K562 (cell line): ENCODE results near the gene ARHGAP30. TPM values are rescaled to one million over a fixed set of nuclear protein-coding genes. Genes with fewer than 3 reads are reported as not detected.

Experiments used
- ATAC-seq: fragments of 200-7000 bp; cut with Tn5 transposase; 3 replicates; pipeline ENCODE4 v1.9.1; 2020; ENCODE audit warnings: moderate library complexity
- BruUV-seq: library from RNA; stranded (reverse); fragments of 400-500 nt; replicated peaks from 2 replicates; lab custom pipeline; 2021; lab: Mats Ljungman, UMichigan
- CTCF ChIA-PET: fragments of 300-600 bp; formaldehyde crosslinking; extraction: SDS; loops from one replicate; lab custom pipeline; 2021; ENCODE audit warnings: low intra/inter-chr PET ratio; lab: Yijun Ruan, JAX
- POLR2A ChIA-PET: fragments of 300-600, 350-650 bp; sonication (Branson Sonifier 250); formaldehyde crosslinking; extraction: SDS; loops from one replicate; lab custom pipeline; 2021; ENCODE audit warnings: antibody characterized with exemption, inconsistent platforms; lab: Yijun Ruan, JAX
- DNase-seq, 4 experiments: peaks; one replicate each; pipeline versions ENCODE4 v3.0.0 to v3.0.0-alpha.2; 2011 to 2018; ENCODE audit warnings: low spot score in 3 of 4, mixed read lengths in 3 of 4; ENCODE audit errors: extremely low read depth in 1 of 4
- FAIRE-seq: peaks from 2 replicates; lab custom pipeline; 2011; peaks lifted over from hg19 to GRCh38; lab: Jason Lieb, UNC
- H2AFZ ChIP-seq: 2 replicates; pipeline ENCODE4 v1.6.0; 2011; ENCODE audit warnings: low read depth, low read length, control low read depth, inconsistent platforms
- H3K27ac ChIP-seq: fragments of 200-600 bp; 3 replicates; pipeline ENCODE4 v1.8.0; 2011; ENCODE audit warnings: low read depth, mild to moderate bottlenecking, control low read depth, inconsistent platforms, low read length, moderate library complexity, mixed read lengths; ENCODE audit errors: extremely low read depth
- H3K27me3 ChIP-seq, 2 experiments: fragments of 300-600 bp in 1 of 2; 2 replicates in 1 of 2; 3 replicates in 1 of 2; pipeline versions ENCODE4 v1.6.0 to v1.8.0; 2011; ENCODE audit warnings: inconsistent platforms in 2 of 2, low read length in 2 of 2, mild to moderate bottlenecking in 1 of 2, mixed read lengths in 1 of 2, moderate library complexity in 1 of 2; ENCODE audit not compliant: control insufficient read depth in 2 of 2, insufficient read depth in 2 of 2
- H3K36me3 ChIP-seq: fragments of 300-600 bp; 3 replicates; pipeline ENCODE4 v1.8.0; 2011; ENCODE audit warnings: mild to moderate bottlenecking, low read length, inconsistent platforms; ENCODE audit not compliant: control insufficient read depth, insufficient read depth
- H3K4me1 ChIP-seq, 2 experiments: fragments of 200-600 bp in 1 of 2; replicated peaks in 1 of 2; 2 replicates in 1 of 2; 3 replicates in 1 of 2; pipeline versions ENCODE4 v1.5.1 to v1.8.0; 2011; ENCODE audit warnings: inconsistent platforms in 2 of 2, low read length in 2 of 2, mild to moderate bottlenecking in 1 of 2, mixed read lengths in 1 of 2, moderate library complexity in 1 of 2; ENCODE audit not compliant: control insufficient read depth in 2 of 2, insufficient read depth in 2 of 2
- H3K4me2 ChIP-seq: 2 replicates; pipeline ENCODE4 v1.6.1; 2011; ENCODE audit warnings: low read length, control low read depth, inconsistent platforms, mixed read lengths; ENCODE audit not compliant: insufficient read depth
- H3K4me3 ChIP-seq: fragments of 200-600 bp; sonication (generic), shearing (Covaris generic); 2 replicates; pipeline ENCODE4 v1.5.1; 2016; ENCODE audit warnings: control low read depth, inconsistent platforms
- H3K79me2 ChIP-seq: fragments of 200-600 bp; 3 replicates; pipeline ENCODE4 v1.8.0; 2011; ENCODE audit warnings: low read length, inconsistent platforms; ENCODE audit not compliant: control insufficient read depth, insufficient read depth
- H3K9ac ChIP-seq, 2 experiments: 2 replicates each; pipeline versions ENCODE4 v1.6.0 to v1.6.1; 2011; ENCODE audit warnings: low read depth in 2 of 2, low read length in 2 of 2, control low read depth in 1 of 2, inconsistent platforms in 1 of 2, mild to moderate bottlenecking in 1 of 2, mixed read lengths in 1 of 2; ENCODE audit not compliant: insufficient read depth in 1 of 2
- H3K9me1 ChIP-seq: one replicate; pipeline ENCODE4 v1.6.0; 2011; ENCODE audit warnings: inconsistent platforms, mild to moderate bottlenecking, low read length, moderate library complexity; ENCODE audit not compliant: control insufficient read depth, insufficient read depth
- H3K9me3 ChIP-seq: replicated peaks from 2 replicates; pipeline ENCODE4 v1.5.1; 2011; ENCODE audit warnings: low read depth, low read length, inconsistent platforms; ENCODE audit not compliant: control insufficient read depth, insufficient read depth
- H4K20me1 ChIP-seq: replicated peaks from 2 replicates; pipeline ENCODE4 v1.6.1; 2011; ENCODE audit warnings: low read length, inconsistent platforms, mixed read lengths; ENCODE audit not compliant: control insufficient read depth, insufficient read depth
- CEBPB ChIP-seq: fragments of 450-650 bp; IDR thresholded peaks from 2 replicates; pipeline ENCODE4 v1.6.1; 2016; ENCODE audit warnings: missing genetic modification characterization, missing compliant biosample characterization
- EGR1 ChIP-seq: fragments of 450-650 bp; conservative IDR thresholded peaks from 2 replicates; pipeline ENCODE4 v1.6.1; 2017; ENCODE audit warnings: mild to moderate bottlenecking
- HDAC2 ChIP-seq: fragments of 450-650 bp; IDR thresholded peaks from 2 replicates; pipeline ENCODE4 v1.6.1; 2016; ENCODE audit warnings: mild to moderate bottlenecking
- KDM1A ChIP-seq, 2 experiments: fragments of 450-650 bp; IDR thresholded peaks; 2 replicates each; pipeline ENCODE4 v1.6.1; 2016; ENCODE audit warnings: mild to moderate bottlenecking in 2 of 2
- MXD1 ChIP-seq: fragments of 250-450 bp; sonication (Bioruptor Pico); IDR thresholded peaks from 2 replicates; pipeline ENCODE4 v1.8.0; 2021; ENCODE audit warnings: borderline replicate concordance, mild to moderate bottlenecking, moderate library complexity; ENCODE audit not compliant: poor library complexity, severe bottlenecking
- MYC ChIP-seq, 2 experiments: fragments of 250-450 bp in 1 of 2; sonication (Bioruptor Pico) in 1 of 2; IDR thresholded peaks; 2 replicates each; pipeline versions ENCODE4 v1.5.1 to v1.6.1; 2012 to 2021; ENCODE audit warnings: low read depth in 2 of 2, borderline replicate concordance in 1 of 2, improper control_type of control experiment in 1 of 2, low read length in 1 of 2, mild to moderate bottlenecking in 1 of 2, moderate library complexity in 1 of 2
- NRF1 ChIP-seq, 2 experiments: fragments of 450-650 bp; IDR thresholded peaks in 1 of 2; conservative IDR thresholded peaks in 1 of 2; 2 replicates each; pipeline ENCODE4 v1.6.1; 2014; ENCODE audit warnings: mild to moderate bottlenecking in 2 of 2
- PTBP1 ChIP-seq: fragments of 200-400 bp; formaldehyde crosslinking; IDR thresholded peaks from 2 replicates; pipeline ENCODE4 v1.6.1; 2017; ENCODE audit warnings: low read depth, low read length
- TRIM25 ChIP-seq: fragments of 450-650 bp; IDR thresholded peaks from 2 replicates; pipeline ENCODE4 v1.7.0; 2016; ENCODE audit warnings: borderline replicate concordance
- USF2 ChIP-seq: sonication (generic); formaldehyde crosslinking; IDR thresholded peaks from 2 replicates; pipeline ENCODE4 v1.5.0; 2020; ENCODE audit warnings: missing genetic modification reagents
- ZFP36 ChIP-seq: fragments of 150-350 bp; IDR thresholded peaks from 2 replicates; pipeline ENCODE4 v1.6.1; 2018; ENCODE audit warnings: low read length, low read depth; ENCODE audit not compliant: partially characterized antibody
- ZFX ChIP-seq: sonication (generic); formaldehyde crosslinking; IDR thresholded peaks from 2 replicates; pipeline ENCODE4 v1.8.0; 2022; ENCODE audit warnings: mild to moderate bottlenecking, missing genetic modification reagents, moderate library complexity
- ZNF740 ChIP-seq, 3 experiments: fragments of 200-800 bp in 1 of 3; sonication (Bioruptor generic) in 1 of 3; sonication (generic) in 1 of 3; formaldehyde crosslinking in 1 of 3; IDR thresholded peaks; 2 replicates each; pipeline versions ENCODE4 v1.6.1 to v1.8.0; 2016 to 2022; ENCODE audit warnings: mild to moderate bottlenecking in 2 of 3, missing compliant biosample characterization in 2 of 3, missing genetic modification characterization in 2 of 3, missing genetic modification reagents in 1 of 3
- ZNF780A ChIP-seq: fragments of 250-450 bp; sonication (Bioruptor Pico); IDR thresholded peaks from 2 replicates; pipeline ENCODE4 v1.5.0; 2021; ENCODE audit warnings: mild to moderate bottlenecking
- WGBS: fragments of 100-300 bp; shearing (Covaris generic); methylation state at CpG from one replicate; pipeline ENCODE4 v1.1.6; 2016; ENCODE audit warnings: low coverage, mixed read lengths; ENCODE audit not compliant: insufficient coverage; ENCODE audit errors: missing lambda C conversion rate; 5-methylcytosine and 5-hydroxymethylcytosine counted together
- in situ Hi-C: fragments of 300-500 bp; cut with MboI; formaldehyde crosslinking; loops from 4 replicates; pipeline ENCODE4 v1.15.0; 2018; ENCODE audit warnings: inconsistent platforms, mixed read lengths
- intact Hi-C: fragments of 100-400 bp; cut with micrococcal nuclease; formaldehyde crosslinking; loops from 2 replicates; pipeline ENCODE4 v1.14.2; 2022
- polyA plus RNA-seq, 8 experiments: library from polyadenylated mRNA; depleted of rRNA in 4 of 8; stranded (reverse) in 5 of 8; unstranded in 3 of 8; fragments of >200 nt; fragmentation: Nextera tagmentation in 2 of 8; fragmentation: Illumina TruSeq in 1 of 8; extraction: Ambion mirVana in 2 of 8; extraction: Trizol in 1 of 8; gene quantifications; 2 replicates each; pipeline versions ENCODE4 v1.2.1 to v1.2.3, GENCODE V29; 2011 to 2014; ENCODE audit warnings: inconsistent platforms in 1 of 8, missing spikeins in 1 of 8
- total RNA-seq, 7 experiments: library from RNA; depleted of rRNA in 6 of 7; stranded (reverse); fragments of >200 nt in 6 of 7; fragmentation: Illumina TruSeq in 2 of 7; extraction: Trizol in 2 of 7; gene quantifications; 2 replicates each; pipeline versions ENCODE4 v1.2.1 to v1.2.3, GENCODE V29; 2011 to 2021; ENCODE audit warnings: low replicate concordance in 1 of 7

Gene ARHGAP30
- total and polyA plus RNA-seq, 9 of the 15 experiments (the other 6 are each of a cell fraction or from before 2014, with no cell fraction given), result 0.01 to 0.73 (median 0.12) TPM

GRCh38 chr1:161083748-161084596 lies 14.3 kb upstream of the ARHGAP30 start:
- H3K36me3 ChIP-seq, result no peaks in the 10 kb centered on the region
- no peak for ATAC-seq
- POLR2A ChIA-PET, result interaction anchor here (0.8 to 1.8 kb wide), 4 partner anchors 10 to 22 kb away, joined by 3 to 8 read pairs (median 4); no protein-coding TSS in a partner anchor
- peak overlapping the region; percentile 54; the same call in 2 of the 3 replicates for H3K27ac ChIP-seq
- peaks cover 12 to 18% of the 10 kb centered on the region in 2 experiments; a peak in 4 of 5 replicates for H3K4me1 ChIP-seq
- FAIRE-seq, result no peak
- BruUV-seq, result no TSS peak
- peak overlapping the region; percentile 91 for H2AFZ ChIP-seq
- H3K27me3 ChIP-seq, result no peaks in the 10 kb centered on the region
- no peak overlapping the region; the same call in 1 of the 2 replicates for H3K4me2 ChIP-seq
- no peak overlapping the region for H3K4me3 ChIP-seq
- H3K9me3 ChIP-seq, result no peaks in the 10 kb centered on the region
- DNase-seq, result no peak
- CTCF ChIA-PET, result no interaction called here
- H3K9ac ChIP-seq, result peak overlapping the region in 1 of 2 experiments; percentile 78; a peak in 3 of 4 replicates
- H4K20me1 ChIP-seq, result no peaks in the 10 kb centered on the region
- no peaks in the 10 kb centered on the region for H3K9me1 ChIP-seq
- 43% methylated on average over 10 of the region's 10 CpGs for WGBS
- in situ Hi-C loops, result loop anchor here (25.0 kb wide), 1 partner anchor 247 kb away; no protein-coding TSS in a partner anchor
- no peaks in the 10 kb centered on the region for H3K79me2 ChIP-seq
- intact Hi-C loops, result no loop called here
- TF ChIP-seq ZNF740 (CRISPR knock-in tag; IDR thresholded peaks at IDR 0.05) (0 out of 2 replicates have a peak, but pooled peaks have one; percentile 48), ZNF740 (tag; IDR thresholded peaks at IDR 0.05) (no peak), KDM1A (IDR thresholded peaks at IDR 0.05) (0 out of 4 replicates have a peak, but pooled peaks of 1 of the 2 experiments have one; percentile 25), ZFP36 (no peak), CEBPB (tag) (peak; percentile 62), ZFX (peak; percentile 4), PTBP1 (no peak), USF2 (CRISPR knock-in tag) (no peak), HDAC2 (peak; percentile 9; the same call in 1 of the 2 replicates), EGR1 (no peak), TRIM25 (no peak), ZNF780A (CRISPR knock-in tag) (no peak), MXD1 (CRISPR knock-in tag) (no peak), NRF1 (conservative IDR thresholded peaks at IDR 0.05 in 1 of 2, IDR thresholded peaks at IDR 0.05 in 1 of 2) (peak; percentile 11 to 26; a peak in 1 of 4 replicates), MYC (IDR thresholded peaks at IDR 0.05; ENCODE audit: low read depth, low read length) (no peak), MYC (CRISPR knock-in tag; IDR thresholded peaks at IDR 0.05; ENCODE audit: borderline replicate concordance, low read depth) (no peak)
